ENCODE measurements around the gene APOBEC3G. TPM values are rescaled to one million over a fixed set of nuclear protein-coding genes. Genes with fewer than 3 reads are reported as not detected.
A peak's percentile ranks its signal among the peaks of the same experiment; 100 is the strongest.

Gene APOBEC3G
- polyA plus RNA-seq, 3 donors: 33.3 to 73.6 (median 64.5) TPM

- no peak overlapping the region for H3K4me3 ChIP-seq (replicated peaks in 1 of 3; ENCODE audit: low read depth in 2 of 3, low read length in 3 of 3)
- intact Hi-C loops (cut with micrococcal nuclease): no loop called here
- H3K36me3 Mint-ChIP-seq: peaks cover 7 to 11% of the 10 kb centered on the region in 2 donors
- H3K27ac ChIP-seq (ENCODE audit: low read depth in 1 of 2, low read length in 2 of 2): no peak overlapping the region
- H4K20me1 ChIP-seq (ENCODE audit: insufficient read depth, low read length): no peaks in the 10 kb centered on the region
- no peak for DNase-seq
- H3K4me1 ChIP-seq (ENCODE audit: control insufficient read depth in 1 of 2, insufficient read depth in 2 of 2, low read length in 2 of 2): peaks cover 9 to 12% of the 10 kb centered on the region in 2 donors
- peaks cover 8% of the 10 kb centered on the region for H3K4me1 Mint-ChIP-seq
- WGBS (ENCODE audit: insufficient coverage): 85% methylated on average over 8 of the region's 8 CpGs
- H3K9ac ChIP-seq (ENCODE audit: insufficient read depth, low read length, poor library complexity, severe bottlenecking): no peak overlapping the region
- no peak overlapping the region for H3K4me3 Mint-ChIP-seq
- TF ChIP-seq CTCF (IDR thresholded peaks at IDR 0.05): no peak
- H3K9me3 Mint-ChIP-seq: peaks cover 0 to 2% (median 0%) of the 10 kb centered on the region in 7 donors
- H3K27ac Mint-ChIP-seq: no peak overlapping the region
- H3K9me3 ChIP-seq (replicated peaks in 1 of 2; ENCODE audit: control insufficient read depth in 1 of 2, insufficient read depth in 1 of 2, low read length in 2 of 2): no peaks in the 10 kb centered on the region
- H2AFZ ChIP-seq (ENCODE audit: insufficient read depth, low read depth, low read length, poor library complexity, severe bottlenecking): no peak overlapping the region
- no peaks in the 10 kb centered on the region for H3K79me2 ChIP-seq (ENCODE audit: insufficient read depth, low read length)
- H3K27me3 Mint-ChIP-seq (ENCODE audit: low read depth in 3 of 3): peaks cover 0 to 4% (median 3%) of the 10 kb centered on the region in 3 donors
- no peak overlapping the region for H3K4me2 ChIP-seq (replicated peaks; ENCODE audit: extremely low read depth, low read length, poor library complexity, severe bottlenecking)
- H3K36me3 ChIP-seq (replicated peaks in 1 of 2; ENCODE audit: control insufficient read depth in 1 of 2, insufficient read depth in 2 of 2, low read length in 2 of 2): no peaks in the 10 kb centered on the region
- H3K27me3 ChIP-seq (ENCODE audit: control insufficient read depth in 2 of 2, insufficient read depth in 2 of 2, low read length in 2 of 2): no peaks in the 10 kb centered on the region
These were observed 53.2 kb downstream of the APOBEC3G start for GRCh38 chr22:39130152-39130704.

DNA sequence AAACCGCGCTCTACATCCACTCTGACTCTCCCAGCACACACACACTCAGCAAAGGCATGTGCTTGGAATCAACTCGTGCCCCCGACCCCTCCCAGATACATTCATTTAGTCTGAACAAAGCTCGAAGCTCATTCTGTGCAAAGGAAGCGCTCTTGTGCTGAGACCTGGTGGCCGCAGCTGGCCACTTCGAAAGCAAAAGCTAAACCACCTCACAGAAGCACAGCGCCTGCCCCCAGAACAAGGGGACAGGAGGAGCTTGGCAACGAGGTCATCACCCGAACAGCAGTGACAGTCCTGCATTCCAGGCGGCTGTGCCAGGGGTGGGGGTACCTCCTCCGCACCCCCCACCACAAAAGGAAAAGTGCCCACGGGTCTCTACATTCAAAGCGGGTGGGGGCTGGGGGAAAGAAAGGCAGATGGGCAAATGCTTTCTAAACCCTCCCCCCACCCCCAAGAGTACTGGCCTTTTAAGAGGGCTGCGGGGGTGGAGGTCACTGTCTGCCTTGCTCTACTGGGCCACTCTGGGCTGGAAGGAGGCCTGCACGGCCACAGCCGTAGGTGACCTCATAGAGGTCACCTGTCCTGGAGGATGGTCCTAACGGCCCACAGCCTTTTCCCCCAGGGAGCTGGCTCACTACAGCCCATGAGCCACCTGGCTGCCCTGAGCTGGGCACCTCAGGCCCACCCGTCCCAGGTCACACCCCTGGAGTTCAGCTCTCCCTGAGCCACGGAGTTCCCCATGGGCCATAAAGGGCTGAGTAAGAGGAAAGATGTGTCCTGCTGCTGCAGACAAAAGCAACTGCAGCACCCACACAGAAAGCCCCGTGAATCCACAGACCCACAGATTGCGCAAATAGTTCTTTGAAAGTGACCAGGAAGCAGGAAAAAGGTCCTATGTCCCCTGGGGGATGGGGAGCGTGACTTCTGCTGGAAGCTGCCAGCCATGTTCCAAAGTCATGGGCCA is 54.1 kb downstream of the APOBEC3G start:
- no peaks in the 10 kb centered on the region for H3K27me3 ChIP-seq (ENCODE audit: control insufficient read depth in 2 of 2, insufficient read depth in 2 of 2, low read length in 2 of 2)
- H3K36me3 Mint-ChIP-seq: peaks cover 7 to 13% of the 10 kb centered on the region in 2 donors
- peak in 1 of 3 donors; percentile 64 for DNase-seq
- no peak overlapping the region for H3K4me3 Mint-ChIP-seq
- no peak overlapping the region for H3K27ac ChIP-seq (ENCODE audit: low read depth in 1 of 2, low read length in 2 of 2)
- TF ChIP-seq CTCF (IDR thresholded peaks at IDR 0.05): no peak
- H3K4me3 ChIP-seq (replicated peaks in 1 of 3; ENCODE audit: low read depth in 2 of 3, low read length in 3 of 3): no peak overlapping the region
- peaks cover 9 to 12% of the 10 kb centered on the region in 2 donors for H3K4me1 ChIP-seq (ENCODE audit: control insufficient read depth in 1 of 2, insufficient read depth in 2 of 2, low read length in 2 of 2)
- H3K9me3 ChIP-seq (replicated peaks in 1 of 2; ENCODE audit: control insufficient read depth in 1 of 2, insufficient read depth in 1 of 2, low read length in 2 of 2): no peaks in the 10 kb centered on the region
- H3K27me3 Mint-ChIP-seq (ENCODE audit: low read depth in 3 of 3): peaks cover 0 to 7% (median 5%) of the 10 kb centered on the region in 3 donors
- 84% methylated on average over 11 of the region's 24 CpGs for WGBS (ENCODE audit: insufficient coverage)
- no peaks in the 10 kb centered on the region for H3K36me3 ChIP-seq (replicated peaks in 1 of 2; ENCODE audit: control insufficient read depth in 1 of 2, insufficient read depth in 2 of 2, low read length in 2 of 2)
- no peaks in the 10 kb centered on the region for H3K79me2 ChIP-seq (ENCODE audit: insufficient read depth, low read length)
- no peak overlapping the region for H3K4me2 ChIP-seq (replicated peaks; ENCODE audit: extremely low read depth, low read length, poor library complexity, severe bottlenecking)
- peaks cover 0 to 2% (median 0%) of the 10 kb centered on the region in 7 donors for H3K9me3 Mint-ChIP-seq
- H3K9ac ChIP-seq (ENCODE audit: insufficient read depth, low read length, poor library complexity, severe bottlenecking): no peak overlapping the region
- H3K4me1 Mint-ChIP-seq: peaks cover 8% of the 10 kb centered on the region
- H2AFZ ChIP-seq (ENCODE audit: insufficient read depth, low read depth, low read length, poor library complexity, severe bottlenecking): no peak overlapping the region
- intact Hi-C loops (cut with micrococcal nuclease): no loop called here
- no peaks in the 10 kb centered on the region for H4K20me1 ChIP-seq (ENCODE audit: insufficient read depth, low read length)
- H3K27ac Mint-ChIP-seq: peak overlapping the region in 1 of 7 donors; percentile 73
